AG09319 (cell line): ENCODE measurements around the gene ZNF407.

Experiments
- DNase-seq: peaks from one replicate; pipeline ENCODE4 v3.0.0-alpha.2; 2010; ENCODE audit warnings: low read depth; ENCODE audit errors: extremely low read depth
- CTCF ChIP-seq: IDR thresholded peaks from 2 replicates; pipeline ENCODE4 v1.5.1; 2011; ENCODE audit warnings: low read depth, mild to moderate bottlenecking, inconsistent platforms, low read length, moderate library complexity

ZNF407 gene

GRCh38 chr18:74796211-74796610, 198.5 kb downstream of the ZNF407 start:
- DNase-seq, result no peak
- no peak for TF ChIP-seq CTCF

- DNase-seq, result peak; percentile 15
- TF ChIP-seq CTCF, result no peak
Observed at GRCh38 chr18:74796841-74797576, 199.3 kb downstream of the ZNF407 start.

GRCh38 chr18:74797577-74798151, 200.0 kb downstream of the ZNF407 start:
- no peak for DNase-seq
- no peak for TF ChIP-seq CTCF

GRCh38 chr18:74799542-74799941, 201.9 kb downstream of the ZNF407 start:
- no peak for TF ChIP-seq CTCF
- DNase-seq, result no peak

- no peak for TF ChIP-seq CTCF
- no peak for DNase-seq
Observed at GRCh38 chr18:74800098-74800497, 202.4 kb downstream of the ZNF407 start.

GRCh38 chr18:74803117-74803516, 205.4 kb downstream of the ZNF407 start:
- no peak for DNase-seq
- TF ChIP-seq CTCF, result no peak

- DNase-seq, result no peak
- no peak for TF ChIP-seq CTCF
Observed at GRCh38 chr18:74803769-74804168, 206.1 kb downstream of the ZNF407 start.
